Left ventricle myocardium superior (tissue), 1 donor: Measurements from ENCODE around the gene EBLN1. TPM values are rescaled to one million over a fixed set of nuclear protein-coding genes. Genes with fewer than 3 reads are reported as not detected.

Source experiments
- ATAC-seq: fragments of 200-7000 bp; cut with Tn5 transposase; one replicate; pipeline ENCODE4 v1.9.1; 2020; ENCODE audit warnings: mild to moderate bottlenecking, moderate library complexity
- DNase-seq: peaks from one replicate; pipeline ENCODE4 v3.0.0-alpha.2; 2020
- intact Hi-C: fragments of 100-400 bp; cut with micrococcal nuclease; formaldehyde crosslinking; loops from one replicate; pipeline ENCODE4 v1.11.0; 2022
- long read RNA-seq: library from polyadenylated mRNA; unstranded; transcript quantifications from one replicate; pipeline ENCODE4 v2.0.0, GENCODE V29; 2021
- total RNA-seq: library from RNA; stranded (reverse); fragmentation: NEBNext Ultra II Directional; extraction: Animal tissue kit (Norgen Biotek cat#: 25700); gene quantifications from one replicate; pipeline ENCODE4 v1.2.1, GENCODE V29; 2021
- donor health status: DM: no; HTN: yes; CAD: no; lungs with severe emphysema.

The EBLN1 gene
- not detected for total RNA-seq
- long read RNA-seq = 0 reads

GRCh38 chr10:22217842-22218241, at the start of gene EBLN1:
TSS of gene EBLN1 (minus strand) at chr10:22218015. CDS start at chr10:22209983, 8,032 bp downstream.
- intact Hi-C loops = no loop called here
- DNase-seq (no peak), ATAC-seq (no peak)

DNA sequence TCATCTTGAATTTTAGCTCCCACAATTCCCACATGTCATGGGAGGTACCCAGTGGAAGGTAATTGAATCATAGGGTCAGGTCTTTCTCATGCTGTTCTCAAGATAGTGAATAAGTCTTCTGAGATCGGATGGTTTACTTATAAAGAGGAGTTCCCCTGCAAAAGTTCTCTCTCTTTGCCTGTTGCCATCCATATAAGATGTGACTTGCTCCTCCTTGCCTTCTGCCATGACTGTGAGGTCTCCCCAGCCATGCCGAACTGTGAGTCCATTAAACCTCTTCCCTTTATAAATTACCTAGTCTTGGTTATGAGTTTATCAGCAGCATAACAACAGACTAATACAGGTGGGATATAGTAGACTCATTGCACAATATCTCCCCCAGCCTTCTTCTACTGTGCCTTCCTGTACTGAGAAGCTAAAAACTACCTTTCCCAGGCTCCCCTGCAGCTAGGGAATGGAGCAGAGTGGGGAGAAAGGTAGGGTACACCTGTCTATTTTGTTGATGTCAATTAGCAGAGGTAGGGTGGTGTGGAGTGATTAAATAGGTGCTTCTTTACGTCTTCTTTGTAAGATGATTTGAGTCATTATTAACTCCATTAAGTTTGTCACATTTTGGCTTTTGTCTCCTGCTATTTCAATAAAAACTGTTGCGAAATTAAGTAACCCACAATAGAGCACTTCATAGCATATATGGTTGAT, 48.2 kb upstream of the EBLN1 start:
- no peak for DNase-seq
- intact Hi-C loops = no loop called here
- ATAC-seq = no peak

GRCh38 chr10:22263106-22263505, 45.3 kb upstream of the EBLN1 start:
- ATAC-seq (no peak), DNase-seq (no peak)
- intact Hi-C loops = no loop called here

DNA sequence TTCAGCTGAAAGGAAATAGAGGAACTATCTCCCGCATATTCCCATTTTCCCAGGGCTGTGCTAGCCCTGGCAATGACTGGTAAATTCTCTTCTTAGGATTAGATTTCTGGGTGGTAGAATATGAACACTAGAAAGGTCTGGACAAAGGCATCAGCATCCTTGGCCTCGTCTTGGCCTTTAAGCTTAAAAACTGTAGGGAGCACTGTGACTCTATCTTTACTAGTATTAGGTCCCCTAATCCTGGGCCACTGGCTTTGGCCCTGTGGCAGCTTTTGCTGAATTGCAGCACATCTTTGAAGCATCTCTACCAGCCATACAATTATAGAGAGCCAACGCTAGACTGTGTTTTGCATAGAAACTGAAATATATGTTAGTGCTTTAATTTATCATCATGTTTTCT, 41.5 kb upstream of the EBLN1 start:
- intact Hi-C loops = no loop called here
- no peak for ATAC-seq
- DNase-seq = no peak

DNA sequence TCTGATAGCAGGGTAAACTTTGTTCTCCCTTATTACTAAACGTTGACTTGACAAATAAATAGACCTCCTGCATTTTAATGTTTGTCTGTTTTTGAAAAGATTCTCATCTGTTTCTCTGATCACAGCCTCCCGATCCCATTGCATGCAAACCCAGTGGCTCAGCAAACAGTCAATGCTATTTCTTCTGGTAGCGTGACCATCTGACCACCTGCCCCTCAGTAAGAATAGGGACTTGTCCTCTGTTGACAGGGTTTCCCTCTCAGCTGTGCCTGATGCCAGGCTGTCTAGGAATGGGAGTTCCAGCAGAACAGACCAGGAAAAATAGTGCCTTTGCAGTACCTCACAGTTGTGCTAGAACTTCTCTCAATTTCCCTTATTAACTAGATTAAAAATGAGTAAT, 40.7 kb upstream of the EBLN1 start:
- intact Hi-C loops = no loop called here
- DNase-seq (no peak), ATAC-seq (no peak)

DNA sequence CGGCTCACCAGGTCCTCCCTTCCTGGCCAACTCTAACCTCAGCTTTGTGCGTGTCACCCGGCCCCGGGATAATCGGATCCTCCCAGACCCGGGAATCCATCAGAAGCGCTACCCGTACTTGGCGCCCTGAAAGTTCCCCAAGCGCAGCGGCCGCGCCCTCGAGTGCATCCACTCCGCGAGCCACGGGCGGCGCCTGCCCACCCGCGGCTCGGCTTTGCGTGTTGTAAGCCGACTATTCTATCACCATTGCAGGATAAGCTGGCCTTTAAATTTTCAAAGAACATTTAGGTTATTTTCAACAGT, 35.7 kb upstream of the EBLN1 start:
- intact Hi-C loops = loop anchor here (5.0 kb wide), 1 partner anchor 64 kb away; the partner anchor contains the start of gene COMMD3
- ATAC-seq (peak; percentile 46), DNase-seq (peak; percentile 76)

DNA sequence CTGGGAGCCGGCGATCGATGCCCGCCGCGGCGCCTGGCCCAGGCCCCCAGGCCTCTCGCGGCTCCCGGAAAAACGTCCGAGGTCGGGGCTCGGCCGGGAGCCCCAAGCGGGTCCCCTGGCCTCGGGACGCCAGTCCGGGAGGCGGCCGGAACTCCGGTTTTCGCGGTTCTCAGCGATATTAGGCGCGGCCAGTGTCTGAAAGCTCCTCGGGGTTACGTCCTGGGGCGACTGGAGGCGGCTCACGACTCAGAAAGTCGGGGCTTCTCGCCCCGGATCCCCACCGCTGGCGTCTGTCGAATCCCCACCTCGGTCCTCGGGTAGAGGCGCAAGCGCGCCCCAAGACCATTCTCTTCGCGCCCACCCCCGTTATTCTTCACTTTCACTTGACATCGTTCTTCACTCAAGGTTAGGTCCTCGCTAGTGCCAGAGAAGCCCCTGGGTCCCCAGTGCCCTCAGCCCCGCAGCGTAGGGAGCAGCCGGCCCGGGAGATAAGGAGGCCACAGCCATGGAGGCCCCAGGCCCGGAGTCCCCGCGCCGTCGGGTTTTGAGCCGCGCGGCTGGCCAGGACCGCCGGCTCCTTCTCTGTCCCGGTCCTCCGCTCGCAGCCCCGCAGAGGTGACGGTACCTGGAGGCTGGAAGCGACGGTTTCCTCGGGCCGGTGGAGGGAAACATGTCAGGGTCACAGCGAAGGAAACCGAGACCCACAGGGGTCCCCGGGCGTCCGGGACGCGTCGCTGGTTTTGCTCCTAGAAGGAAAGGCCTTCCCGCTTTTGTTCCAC, 35.2 kb upstream of the EBLN1 start:
- intact Hi-C loops = loop anchor here (5.0 kb wide), 1 partner anchor 64 kb away; the partner anchor contains the start of gene COMMD3
- DNase-seq = peak; percentile 64
- peak; percentile 63 for ATAC-seq

DNA sequence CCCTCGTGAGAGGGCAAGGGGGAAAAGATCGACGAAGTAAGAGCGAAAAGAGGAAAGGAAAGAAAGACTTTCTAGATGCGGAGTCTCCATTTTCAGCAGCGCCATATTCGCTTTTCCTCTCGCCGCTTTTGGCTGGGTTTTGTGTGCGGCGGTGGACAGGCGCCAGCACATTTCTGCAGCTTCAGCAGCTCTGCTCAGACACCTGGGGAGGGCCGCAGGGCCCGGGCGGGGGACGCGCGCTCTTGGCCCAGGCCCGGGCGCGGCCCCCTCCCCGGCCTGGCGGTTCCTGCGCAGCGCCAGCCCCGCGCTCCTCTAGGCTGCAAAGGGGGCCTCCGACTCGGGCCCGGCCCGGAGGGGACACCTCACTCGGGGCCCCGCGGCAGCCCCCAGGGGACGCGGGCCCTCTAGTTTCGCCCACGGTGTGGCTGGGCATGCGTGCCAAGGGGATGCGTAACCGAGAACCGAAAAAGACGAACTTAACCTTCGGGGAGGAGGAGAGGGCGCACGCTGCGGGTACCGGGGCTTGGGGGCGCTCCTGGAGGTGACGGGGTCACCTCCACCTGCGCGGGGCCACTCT, 34.5 kb upstream of the EBLN1 start:
- ATAC-seq (peak; percentile 90), DNase-seq (peak; percentile 81)
- intact Hi-C loops = loop anchor here (5.0 kb wide), 1 partner anchor 65 kb away; the partner anchor contains the start of gene COMMD3

DNA sequence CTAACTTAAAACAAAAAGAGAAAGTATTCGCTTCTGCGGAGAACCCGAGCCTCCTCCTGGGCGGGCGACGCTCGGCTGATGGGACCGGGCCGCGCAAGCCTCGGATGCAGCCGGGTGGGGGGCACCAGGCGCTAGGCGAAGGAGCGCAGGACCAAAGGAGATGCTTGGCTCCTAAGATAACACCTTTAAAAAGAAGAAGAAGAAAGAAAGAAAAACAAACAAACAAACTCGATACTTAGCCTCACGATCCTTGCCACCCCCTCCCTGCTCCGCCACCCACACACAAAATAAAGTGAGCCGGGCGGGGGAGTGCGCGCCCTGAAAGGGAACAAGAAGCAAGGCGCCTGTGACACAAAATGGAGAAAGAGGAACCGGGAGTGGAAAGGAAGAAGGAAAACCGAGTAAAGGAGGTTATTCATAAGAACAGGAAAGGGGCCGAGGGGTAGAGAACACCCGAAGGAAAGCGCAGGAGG, 34.0 kb upstream of the EBLN1 start:
- intact Hi-C loops = loop anchor here (5.0 kb wide), 1 partner anchor 66 kb away; the partner anchor contains the start of gene COMMD3
- ATAC-seq (peak; percentile 66), DNase-seq (peak; percentile 78)

GRCh38 chr10:22250897-22251660, 33.3 kb upstream of the EBLN1 start:
- no peak for DNase-seq
- intact Hi-C loops = loop anchor here (5.0 kb wide), 1 partner anchor 66 kb away; the partner anchor contains the start of gene COMMD3
- ATAC-seq = no peak

DNA sequence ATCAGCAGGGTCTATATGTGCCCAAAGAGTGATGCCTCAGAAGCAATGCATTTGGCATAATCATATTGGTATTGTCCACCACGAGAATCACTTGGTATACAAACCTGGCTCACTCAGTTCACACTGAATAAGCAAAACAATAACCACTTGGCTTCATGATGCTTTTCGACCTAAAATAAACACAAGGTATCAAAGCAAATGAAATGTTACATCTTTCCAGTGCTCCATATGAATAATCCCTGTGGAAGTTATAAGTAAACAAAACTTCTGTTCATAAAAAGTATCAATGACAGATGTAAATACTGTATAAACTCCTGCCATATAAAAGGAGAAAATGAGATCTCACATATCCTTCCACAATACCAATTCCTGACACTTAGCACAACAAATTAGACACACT, 29.8 kb upstream of the EBLN1 start:
- ATAC-seq = no peak
- intact Hi-C loops = no loop called here
- no peak for DNase-seq

DNA sequence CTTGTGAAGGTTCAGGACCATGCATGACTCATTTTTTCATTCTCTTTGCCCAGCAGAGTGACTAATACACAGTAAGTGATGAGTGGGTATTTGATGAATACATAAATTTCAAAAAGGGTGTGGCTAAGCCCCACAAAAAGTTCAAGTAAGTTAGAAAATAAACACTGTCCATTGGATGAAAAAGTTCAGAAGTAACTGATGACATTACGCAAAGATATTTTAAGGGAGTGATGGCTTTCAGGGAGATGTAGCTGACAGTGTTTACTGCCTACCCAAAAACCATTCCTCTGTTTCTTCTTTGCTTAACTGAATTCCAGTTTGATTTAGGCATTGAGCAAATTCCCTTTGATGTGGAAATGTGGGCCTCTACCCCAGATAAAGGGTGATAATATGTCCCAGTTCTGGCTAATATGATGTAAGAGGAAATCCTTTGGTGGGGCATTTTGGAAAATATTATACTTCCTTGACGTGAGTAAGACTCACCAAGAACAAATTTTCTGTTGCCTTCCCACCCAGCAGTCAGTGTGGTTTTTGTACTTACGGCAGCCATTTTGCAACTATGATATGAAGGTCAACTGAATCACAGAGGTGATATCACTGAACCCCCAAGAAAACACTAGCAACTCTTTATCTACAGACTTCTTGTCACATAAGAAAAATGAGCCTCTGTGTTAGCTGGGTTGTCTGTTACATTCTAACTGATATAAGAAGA, 29.0 kb upstream of the EBLN1 start:
- no peak for DNase-seq
- ATAC-seq = peak; percentile 34
- intact Hi-C loops = no loop called here

DNA sequence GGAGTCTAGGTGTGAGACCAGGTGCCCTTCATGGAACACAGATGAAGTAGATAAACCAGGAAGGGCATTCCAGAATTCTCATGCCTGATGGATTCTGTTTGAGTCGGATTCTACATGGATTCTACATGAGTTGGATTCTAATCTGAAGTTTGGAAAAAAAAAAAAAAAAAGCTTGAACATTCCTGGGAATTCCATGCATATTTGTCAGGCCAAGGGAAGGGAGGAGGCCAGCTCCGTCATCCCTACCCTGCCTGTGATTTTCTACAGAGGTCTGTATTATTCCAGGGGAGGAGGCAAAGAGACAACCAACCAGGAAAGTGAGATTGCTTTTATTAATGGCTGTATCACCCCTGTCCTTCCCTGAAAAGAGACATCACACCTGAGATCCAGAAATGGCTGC, 27.8 kb upstream of the EBLN1 start:
- DNase-seq (no peak), ATAC-seq (peak; percentile 39)

DNA sequence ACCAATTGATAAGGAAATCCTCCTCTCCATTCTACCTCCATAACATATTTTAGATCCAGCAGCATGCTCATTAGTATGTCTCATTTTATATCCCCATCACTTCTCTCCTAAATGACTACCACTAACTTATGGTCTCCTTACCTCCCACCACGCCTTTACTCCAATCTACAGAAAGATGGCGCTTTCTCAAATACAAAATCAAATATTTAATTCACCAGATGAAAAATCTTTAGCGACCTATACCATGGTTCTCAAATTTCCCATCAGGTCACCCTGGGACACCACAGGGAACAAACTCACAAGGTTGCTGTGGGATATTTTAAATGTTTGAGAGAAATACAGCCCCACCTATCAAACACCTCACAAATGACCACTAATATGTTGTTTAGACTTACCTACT, 27.0 kb upstream of the EBLN1 start:
- intact Hi-C loops = no loop called here
- DNase-seq = no peak
- no peak for ATAC-seq

More for the DNA sequence above, 27.8 kb upstream of the EBLN1 start:
- intact Hi-C loops = no loop called here

GRCh38 chr10:22244001-22244400, 26.2 kb upstream of the EBLN1 start:
- intact Hi-C loops = no loop called here
- no peak for ATAC-seq
- no peak for DNase-seq

GRCh38 chr10:22243321-22243720, 25.5 kb upstream of the EBLN1 start:
- DNase-seq = no peak
- intact Hi-C loops = no loop called here
- no peak for ATAC-seq

DNA sequence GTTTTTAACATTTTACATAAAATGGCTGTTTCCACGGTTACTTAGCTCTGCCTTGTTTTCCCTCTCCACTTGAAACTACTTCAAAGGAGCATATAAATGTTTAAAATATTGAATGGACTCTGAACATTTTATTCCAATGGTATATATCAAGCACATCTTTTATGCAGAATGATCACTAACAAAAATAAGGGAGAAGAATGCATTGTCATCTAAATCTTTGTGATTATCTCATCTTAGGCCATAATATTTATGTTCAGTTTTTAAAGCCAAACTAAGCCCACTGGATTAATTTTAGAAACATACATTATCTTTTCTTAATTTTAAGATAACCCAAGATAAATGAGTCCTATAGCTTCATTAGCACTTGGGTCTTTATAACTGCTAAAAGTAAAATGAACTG, 13.4 kb upstream of the EBLN1 start:
- intact Hi-C loops = no loop called here
- ATAC-seq = no peak
- no peak for DNase-seq

GRCh38 chr10:22230158-22230833, 12.5 kb upstream of the EBLN1 start:
- DNase-seq (no peak), ATAC-seq (peak; percentile 20)
- intact Hi-C loops = no loop called here
